GM12875 (cell line): ENCODE results near the gene KCNJ3.

ENCODE experiments used
- H3K4me3 ChIP-seq: one replicate; pipeline ENCODE4 v1.5.1; 2011; ENCODE audit warnings: low read depth, low read length, control low read depth
- TF ChIP-seq, protein P1 (sequence below): IDR thresholded peaks from 2 replicates; pipeline ENCODE4 v1.5.1; 2011; ENCODE audit warnings: low read depth, mild to moderate bottlenecking, control low read depth, inconsistent platforms, low read length, moderate library complexity, borderline replicate concordance; ENCODE audit not compliant: insufficient read depth

KCNJ3 gene

DNA sequence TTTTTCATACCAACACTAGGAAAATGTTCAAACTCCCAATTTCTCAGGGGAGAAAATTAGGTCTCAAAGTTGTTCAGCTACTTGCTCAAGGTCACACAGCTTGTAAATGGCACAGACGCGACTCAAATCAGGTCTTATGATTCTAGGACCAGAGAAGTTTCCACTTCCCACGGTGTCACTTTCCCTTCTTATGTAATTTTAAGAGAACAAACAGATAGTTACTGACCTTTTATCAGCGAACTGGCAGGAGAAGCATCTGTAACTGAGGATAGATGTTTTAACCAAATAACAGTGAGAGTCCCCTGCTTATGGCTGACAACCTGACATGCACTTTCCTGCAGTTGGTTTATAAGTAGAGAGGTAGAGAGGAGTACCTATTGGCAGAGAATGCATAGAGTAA is 2.1 kb upstream of the KCNJ3 start:
- H3K4me3 ChIP-seq: no peak overlapping the region
- TF ChIP-seq, protein P1, sequence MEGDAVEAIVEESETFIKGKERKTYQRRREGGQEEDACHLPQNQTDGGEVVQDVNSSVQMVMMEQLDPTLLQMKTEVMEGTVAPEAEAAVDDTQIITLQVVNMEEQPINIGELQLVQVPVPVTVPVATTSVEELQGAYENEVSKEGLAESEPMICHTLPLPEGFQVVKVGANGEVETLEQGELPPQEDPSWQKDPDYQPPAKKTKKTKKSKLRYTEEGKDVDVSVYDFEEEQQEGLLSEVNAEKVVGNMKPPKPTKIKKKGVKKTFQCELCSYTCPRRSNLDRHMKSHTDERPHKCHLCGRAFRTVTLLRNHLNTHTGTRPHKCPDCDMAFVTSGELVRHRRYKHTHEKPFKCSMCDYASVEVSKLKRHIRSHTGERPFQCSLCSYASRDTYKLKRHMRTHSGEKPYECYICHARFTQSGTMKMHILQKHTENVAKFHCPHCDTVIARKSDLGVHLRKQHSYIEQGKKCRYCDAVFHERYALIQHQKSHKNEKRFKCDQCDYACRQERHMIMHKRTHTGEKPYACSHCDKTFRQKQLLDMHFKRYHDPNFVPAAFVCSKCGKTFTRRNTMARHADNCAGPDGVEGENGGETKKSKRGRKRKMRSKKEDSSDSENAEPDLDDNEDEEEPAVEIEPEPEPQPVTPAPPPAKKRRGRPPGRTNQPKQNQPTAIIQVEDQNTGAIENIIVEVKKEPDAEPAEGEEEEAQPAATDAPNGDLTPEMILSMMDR: no peak

DNA sequence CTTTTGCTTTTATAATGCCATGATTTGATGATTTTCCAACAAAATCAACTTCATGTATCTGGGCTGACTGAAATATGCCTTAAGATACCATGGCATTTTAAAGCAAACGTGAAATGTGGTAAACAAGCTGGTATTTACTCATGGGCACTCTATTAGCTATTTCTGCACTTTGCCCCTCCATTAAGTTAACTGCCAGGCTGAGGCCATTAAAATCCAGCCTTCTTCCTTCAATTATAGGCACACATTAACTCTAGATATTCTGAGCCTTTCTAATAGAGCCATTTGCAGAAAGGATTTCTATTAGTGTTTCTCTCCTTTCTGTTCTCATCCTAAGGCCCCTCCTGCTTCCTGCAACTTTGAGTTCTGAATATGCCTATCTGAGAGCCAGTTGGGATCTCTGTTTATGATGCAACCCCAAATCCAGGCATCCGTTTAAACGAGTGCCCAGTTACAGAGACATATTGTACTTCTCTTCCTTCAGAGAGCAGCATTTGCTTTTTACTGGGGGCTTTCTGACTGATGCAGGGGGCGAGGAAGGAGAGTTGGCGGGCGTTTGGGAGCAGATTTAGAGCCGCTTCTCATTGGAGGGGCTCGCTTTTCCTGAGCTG is 1.6 kb upstream of the KCNJ3 start:
- TF ChIP-seq, protein P1: no peak
- no peak overlapping the region for H3K4me3 ChIP-seq

DNA sequence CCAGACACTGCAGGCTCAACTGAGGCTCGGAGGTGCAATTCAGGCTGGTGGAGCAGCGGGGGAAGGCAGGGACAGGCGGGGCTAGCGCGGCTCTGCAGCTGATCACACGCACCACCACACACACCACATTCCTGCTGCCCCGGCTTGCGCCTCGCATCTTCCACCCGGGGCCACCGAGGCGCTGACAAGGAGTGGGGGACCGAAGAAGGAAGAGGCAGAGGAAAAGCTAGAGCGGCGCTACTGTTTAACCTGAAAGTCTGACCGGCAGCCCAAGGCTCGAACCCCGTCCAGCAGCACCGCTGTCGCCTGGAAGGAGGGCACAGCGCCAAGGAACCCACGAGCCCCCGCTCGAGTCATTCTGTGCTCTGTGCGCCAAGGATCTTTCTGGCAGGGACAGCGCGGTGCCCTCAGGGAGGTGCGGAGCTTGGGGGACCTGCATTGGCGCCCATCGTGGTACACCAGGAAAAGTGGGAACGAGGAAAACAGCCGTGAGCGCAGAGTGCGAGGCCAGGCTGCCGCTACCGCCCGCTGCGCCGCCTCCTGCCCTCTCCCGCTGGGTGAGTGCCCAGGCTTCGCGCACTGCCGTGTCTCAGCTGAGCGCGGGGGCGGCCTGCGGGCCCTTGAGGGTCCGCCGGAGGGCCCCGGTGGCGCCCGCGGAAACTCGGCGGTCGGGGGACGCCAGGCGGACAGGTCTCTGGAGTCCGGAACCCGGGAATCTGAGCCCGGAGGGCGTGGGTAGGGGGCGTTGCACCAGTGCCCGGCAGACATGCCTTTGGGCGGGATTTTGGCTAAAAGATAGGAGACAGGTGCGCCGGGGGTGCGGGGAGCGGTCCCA is 860 bp upstream of the KCNJ3 start:
- TF ChIP-seq, protein P1: no peak
- no peak overlapping the region for H3K4me3 ChIP-seq

DNA sequence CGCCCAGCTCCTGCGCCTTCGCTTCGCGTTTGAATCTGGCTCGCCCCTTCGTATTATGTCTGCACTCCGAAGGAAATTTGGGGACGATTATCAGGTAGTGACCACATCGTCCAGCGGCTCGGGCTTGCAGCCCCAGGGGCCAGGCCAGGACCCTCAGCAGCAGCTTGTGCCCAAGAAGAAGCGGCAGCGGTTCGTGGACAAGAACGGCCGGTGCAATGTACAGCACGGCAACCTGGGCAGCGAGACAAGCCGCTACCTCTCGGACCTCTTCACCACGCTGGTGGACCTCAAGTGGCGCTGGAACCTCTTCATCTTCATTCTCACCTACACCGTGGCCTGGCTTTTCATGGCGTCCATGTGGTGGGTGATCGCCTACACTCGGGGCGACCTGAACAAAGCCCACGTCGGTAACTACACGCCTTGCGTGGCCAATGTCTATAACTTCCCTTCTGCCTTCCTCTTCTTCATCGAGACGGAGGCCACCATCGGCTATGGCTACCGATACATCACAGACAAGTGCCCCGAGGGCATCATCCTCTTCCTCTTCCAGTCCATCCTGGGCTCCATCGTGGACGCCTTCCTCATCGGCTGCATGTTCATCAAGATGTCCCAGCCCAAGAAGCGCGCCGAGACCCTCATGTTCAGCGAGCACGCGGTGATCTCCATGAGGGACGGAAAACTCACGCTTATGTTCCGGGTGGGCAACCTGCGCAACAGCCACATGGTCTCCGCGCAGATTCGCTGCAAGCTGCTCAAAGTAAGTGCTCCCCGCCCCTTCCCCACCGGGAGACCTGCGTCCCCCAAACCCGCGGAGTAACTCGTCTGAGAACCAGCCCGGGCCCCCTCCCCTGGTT is 453 bp downstream of the KCNJ3 start:
- TF ChIP-seq, protein P1: no peak
- H3K4me3 ChIP-seq: no peak overlapping the region

DNA sequence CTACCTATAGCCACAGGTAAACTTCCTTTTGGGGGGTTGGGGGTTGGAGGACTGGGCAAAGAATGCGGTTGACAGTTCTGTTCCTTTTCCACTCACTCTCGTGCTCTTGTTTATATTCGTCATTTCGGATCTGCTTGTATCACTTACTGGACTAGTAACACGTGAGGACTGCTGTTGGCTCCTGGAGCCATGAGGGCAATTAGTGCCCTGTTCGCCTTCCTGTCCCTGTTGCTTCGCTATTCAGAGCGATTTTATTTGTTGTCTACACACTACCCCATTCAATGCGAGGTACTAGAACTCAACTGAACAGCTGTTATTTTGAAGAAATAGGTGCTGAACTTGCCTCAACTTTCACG is 1.1 kb downstream of the KCNJ3 start:
- no peak overlapping the region for H3K4me3 ChIP-seq
- TF ChIP-seq, protein P1: no peak

DNA sequence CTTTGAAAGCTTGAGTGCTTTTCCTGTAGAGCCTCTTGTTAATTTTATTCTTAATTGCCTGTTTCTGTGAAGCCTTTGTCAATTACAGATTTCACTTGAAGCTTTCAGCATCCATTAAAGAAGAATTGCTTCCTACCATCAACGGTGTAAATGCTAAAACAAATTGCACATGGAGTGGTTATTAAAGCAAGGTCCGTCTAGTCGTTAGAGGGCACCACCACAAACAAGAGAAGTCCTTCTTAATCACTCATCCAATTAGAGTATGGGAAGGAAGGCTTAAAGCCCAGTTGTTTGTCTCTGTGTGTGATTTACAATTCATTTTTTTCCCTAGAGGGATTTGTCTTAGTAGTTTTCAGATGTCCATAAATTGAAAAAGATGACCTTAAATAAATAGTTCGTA is 1.6 kb downstream of the KCNJ3 start:
- TF ChIP-seq, protein P1: no peak

DNA sequence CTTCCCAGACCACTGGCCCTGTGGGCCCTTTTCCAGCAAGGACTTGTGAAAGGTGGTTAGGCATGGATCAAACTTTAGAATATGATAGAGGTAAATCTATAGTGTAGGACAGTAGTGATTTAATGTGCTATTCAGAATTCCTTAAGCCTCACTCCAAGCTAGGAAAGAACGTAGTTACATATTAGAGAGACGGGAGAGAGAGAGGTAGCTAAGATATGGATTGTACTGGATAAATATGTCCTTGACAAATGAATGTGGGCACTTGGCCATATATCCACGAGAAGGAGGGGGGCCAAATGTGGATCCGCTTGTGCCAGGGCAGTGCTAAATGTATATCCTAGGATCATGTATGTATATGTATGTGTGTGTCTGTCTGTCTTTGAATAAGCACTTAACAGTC is 6.5 kb downstream of the KCNJ3 start:
- H3K4me3 ChIP-seq: no peak overlapping the region
- TF ChIP-seq, protein P1: no peak

More for the DNA sequence above, 1.6 kb downstream of the KCNJ3 start:
- H3K4me3 ChIP-seq: no peak overlapping the region
